ENCODE data around the gene BNC2. TPM values are rescaled to one million over a fixed set of nuclear protein-coding genes. Genes with fewer than 3 reads are reported as not detected.

The BNC2 gene
- total RNA-seq, 1 experiment from 2014 or later: 0.20 TPM

GRCh38 chr9:16718952-16719351 is 151.5 kb downstream of the BNC2 start:
- intact Hi-C loops (cut with micrococcal nuclease; ENCODE audit: unreplicated experiment): no loop called here
- CTCF ChIA-PET: no interaction called here
- Histone ChIP-seq H3K36me3 (ENCODE audit: control insufficient read depth, insufficient read depth, low read length) (no peaks in the 10 kb centered on the region), H3K9me3 (no peaks in the 10 kb centered on the region), H3K4me1 (no peaks in the 10 kb centered on the region), H3K27me3 (replicated peaks; ENCODE audit: control insufficient read depth, insufficient read depth, low read length) (no peaks in the 10 kb centered on the region), H3K4me3 (ENCODE audit: low read depth, low read length) (no peak overlapping the region)
- TF ChIP-seq CTCF (IDR thresholded peaks at IDR 0.05; ENCODE audit: insufficient read depth in 1 of 2, low read depth in 1 of 2, low read length in 1 of 2, severe bottlenecking in 1 of 2, unreplicated experiment in 1 of 2): no peak
- H3K36me3 Mint-ChIP-seq (ENCODE audit: insufficient read depth, unreplicated experiment): no peaks in the 10 kb centered on the region
- no peak for DNase-seq
- H3K27ac Mint-ChIP-seq (ENCODE audit: unreplicated experiment): no peak overlapping the region
- H3K9me3 Mint-ChIP-seq (ENCODE audit: unreplicated experiment): no peaks in the 10 kb centered on the region
- no peaks in the 10 kb centered on the region for H3K27me3 Mint-ChIP-seq (ENCODE audit: insufficient read depth, unreplicated experiment)
- no peak overlapping the region for H3K4me3 Mint-ChIP-seq (ENCODE audit: unreplicated experiment)
- no peaks in the 10 kb centered on the region for H3K4me1 Mint-ChIP-seq (ENCODE audit: low read depth, unreplicated experiment)
- no TSS peak for BruUV-seq (replicated peaks)
- POLR2A ChIA-PET: no interaction called here

DNA sequence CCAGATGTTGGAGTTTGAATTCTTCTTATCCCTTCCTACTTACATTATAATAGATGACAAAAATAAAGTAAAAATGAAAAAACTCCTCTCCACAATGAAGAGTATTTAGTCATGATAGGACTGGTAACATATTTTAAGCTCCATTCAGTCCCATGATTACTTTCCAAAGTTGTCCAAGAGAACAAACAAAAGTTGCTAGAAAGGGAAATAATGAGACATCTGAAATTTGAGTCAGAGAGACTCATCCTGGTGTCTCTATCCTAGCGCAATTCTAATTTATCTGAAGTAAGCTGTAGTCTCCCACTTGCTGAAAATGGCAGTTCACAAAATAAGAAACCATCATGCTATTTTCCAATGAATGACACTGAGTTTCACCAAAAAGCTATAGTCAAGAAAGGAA is 152.2 kb downstream of the BNC2 start:
- no peak for DNase-seq
- no peak overlapping the region for H3K27ac Mint-ChIP-seq (ENCODE audit: unreplicated experiment)
- no peaks in the 10 kb centered on the region for H3K27me3 ChIP-seq (replicated peaks; ENCODE audit: control insufficient read depth, insufficient read depth, low read length)
- H3K36me3 Mint-ChIP-seq (ENCODE audit: insufficient read depth, unreplicated experiment): no peaks in the 10 kb centered on the region
- CTCF ChIA-PET: no interaction called here
- no peaks in the 10 kb centered on the region for H3K9me3 ChIP-seq
- H3K36me3 ChIP-seq (ENCODE audit: control insufficient read depth, insufficient read depth, low read length): no peaks in the 10 kb centered on the region
- no peaks in the 10 kb centered on the region for H3K4me1 Mint-ChIP-seq (ENCODE audit: low read depth, unreplicated experiment)
- no peak for TF ChIP-seq CTCF (IDR thresholded peaks at IDR 0.05; ENCODE audit: insufficient read depth in 1 of 2, low read depth in 1 of 2, low read length in 1 of 2, severe bottlenecking in 1 of 2, unreplicated experiment in 1 of 2)
- no peaks in the 10 kb centered on the region for H3K9me3 Mint-ChIP-seq (ENCODE audit: unreplicated experiment)
- POLR2A ChIA-PET: no interaction called here
- H3K4me3 Mint-ChIP-seq (ENCODE audit: unreplicated experiment): no peak overlapping the region
- BruUV-seq (replicated peaks): no TSS peak
- no peak overlapping the region for H3K4me3 ChIP-seq (ENCODE audit: low read depth, low read length)
- no peaks in the 10 kb centered on the region for H3K4me1 ChIP-seq
- no peaks in the 10 kb centered on the region for H3K27me3 Mint-ChIP-seq (ENCODE audit: insufficient read depth, unreplicated experiment)
- intact Hi-C loops (cut with micrococcal nuclease; ENCODE audit: unreplicated experiment): no loop called here

DNA sequence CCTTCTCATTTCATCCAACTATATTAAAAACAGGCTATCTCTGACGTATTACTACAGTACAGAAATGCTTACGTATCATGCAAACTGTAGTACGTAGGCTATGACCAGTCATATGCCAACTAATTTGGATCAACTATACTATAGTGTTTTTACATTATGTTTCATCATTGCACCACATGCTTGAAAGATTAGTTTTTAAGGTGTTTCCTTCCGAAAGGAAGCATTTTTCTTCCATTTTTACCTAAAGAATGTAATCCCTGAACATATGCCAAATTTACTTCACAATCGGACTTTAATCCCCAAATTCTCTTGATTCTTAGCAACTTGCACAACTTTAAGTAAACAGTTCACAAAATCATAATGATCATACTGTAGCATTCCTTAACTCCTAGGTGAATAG is 153.9 kb downstream of the BNC2 start:
- H3K4me1 Mint-ChIP-seq (ENCODE audit: low read depth, unreplicated experiment): no peaks in the 10 kb centered on the region
- CTCF ChIA-PET: no interaction called here
- intact Hi-C loops (cut with micrococcal nuclease; ENCODE audit: unreplicated experiment): no loop called here
- Histone ChIP-seq H3K27me3 (replicated peaks; ENCODE audit: control insufficient read depth, insufficient read depth, low read length) (no peaks in the 10 kb centered on the region), H3K4me3 (ENCODE audit: low read depth, low read length) (no peak overlapping the region), H3K9me3 (no peaks in the 10 kb centered on the region), H3K36me3 (ENCODE audit: control insufficient read depth, insufficient read depth, low read length) (no peaks in the 10 kb centered on the region), H3K4me1 (no peaks in the 10 kb centered on the region)
- DNase-seq: no peak
- H3K36me3 Mint-ChIP-seq (ENCODE audit: insufficient read depth, unreplicated experiment): no peaks in the 10 kb centered on the region
- no peaks in the 10 kb centered on the region for H3K9me3 Mint-ChIP-seq (ENCODE audit: unreplicated experiment)
- no peaks in the 10 kb centered on the region for H3K27me3 Mint-ChIP-seq (ENCODE audit: insufficient read depth, unreplicated experiment)
- no peak for TF ChIP-seq CTCF (IDR thresholded peaks at IDR 0.05; ENCODE audit: insufficient read depth in 1 of 2, low read depth in 1 of 2, low read length in 1 of 2, severe bottlenecking in 1 of 2, unreplicated experiment in 1 of 2)
- H3K4me3 Mint-ChIP-seq (ENCODE audit: unreplicated experiment): no peak overlapping the region
- POLR2A ChIA-PET: no interaction called here
- no peak overlapping the region for H3K27ac Mint-ChIP-seq (ENCODE audit: unreplicated experiment)
- BruUV-seq (replicated peaks): no TSS peak

Measured in Caco-2 (cell line).